Breast epithelium (tissue), 3 donors: Measurements from ENCODE around the gene GALK1.

Experiments
- CTCF ChIP-seq, 3 donors: fragments of 450-650 bp; IDR thresholded peaks; one replicate each; pipeline ENCODE4 v1.5.1; 2016 to 2017; ENCODE audit warnings: antibody characterized with exemption in 3 of 3, mild to moderate bottlenecking in 3 of 3, moderate library complexity in 3 of 3
- POLR2A ChIP-seq: fragments of 450-650 bp; IDR thresholded peaks from one replicate; pipeline ENCODE4 v1.6.1; 2016; ENCODE audit warnings: antibody characterized with exemption, mild to moderate bottlenecking, moderate library complexity
- POLR2AphosphoS5 ChIP-seq, 3 donors: sonication (generic); formaldehyde crosslinking; IDR thresholded peaks; one replicate each; pipeline ENCODE4 v1.6.1; 2017; ENCODE audit warnings: antibody characterized with exemption in 3 of 3

DNA sequence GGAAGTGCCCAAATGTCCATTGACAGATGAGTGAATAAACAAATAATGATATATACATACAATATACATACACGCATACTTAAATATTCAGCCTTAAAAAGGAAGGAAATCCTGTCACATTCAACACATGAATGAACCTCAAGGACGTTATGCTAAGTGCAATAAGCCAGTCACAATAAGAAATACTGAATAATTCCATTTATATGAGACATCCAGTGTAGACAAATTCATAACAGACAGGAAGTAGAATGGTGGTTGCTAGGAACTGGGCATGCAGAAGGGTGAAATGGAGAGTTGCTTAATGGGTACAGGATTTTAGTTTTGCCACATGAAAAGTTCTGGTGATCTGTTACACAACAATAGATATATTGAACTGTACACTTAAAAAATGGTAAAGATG lies 52.5 kb downstream of the GALK1 start:
- TF ChIP-seq POLR2A (no peak), POLR2AphosphoS5 (IDR thresholded peaks at IDR 0.05) (no peak), CTCF (IDR thresholded peaks at IDR 0.05) (no peak)
